Measurements from ENCODE around the gene NR5A1.

NR5A1 gene

DNA sequence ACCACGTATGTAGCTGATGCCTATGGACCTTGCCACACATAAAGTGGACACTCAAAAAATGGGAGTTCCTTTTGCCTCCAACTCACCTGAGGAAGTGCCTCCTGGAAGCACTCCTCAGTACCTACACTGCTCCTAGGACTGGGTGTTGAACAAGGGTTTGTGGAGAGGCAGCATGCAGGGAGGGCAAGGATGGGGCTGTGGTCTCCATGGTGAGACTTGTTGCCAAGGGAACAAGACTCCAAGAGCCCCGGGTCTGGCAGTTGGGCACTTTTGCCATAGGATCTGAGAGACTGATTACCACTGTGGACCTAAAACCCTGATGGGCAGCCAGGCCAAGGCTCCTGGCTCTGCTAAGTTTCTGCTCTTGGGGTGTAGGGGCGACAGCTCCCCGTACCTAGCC is 6.9 kb upstream of the NR5A1 start:
- H3K4me1 ChIP-seq (ENCODE audit: control insufficient read depth, insufficient read depth, low read length) = no peaks in the 10 kb centered on the region
- peaks cover 0 to 3% of the 10 kb centered on the region in 2 experiments; a peak in 1 of 3 replicates for H3K36me3 ChIP-seq (ENCODE audit: control insufficient read depth in 2 of 2, insufficient read depth in 1 of 2, low read length in 2 of 2)
- ChIA-PET POLR2A (no interaction called here), CTCF (interaction anchor here (0.7 to 1.1 kb wide), 3 partner anchors 22 to 114 kb away, joined by 3 to 5 read pairs (median 3); no protein-coding TSS in a partner anchor)
- no peak for TF ChIP-seq ZNF223 (tag by site-specific recombination; IDR thresholded peaks at IDR 0.05)
- peak; percentile 54; the same call in 1 of the 2 replicates for TF ChIP-seq MYNN (tag by site-specific recombination; IDR thresholded peaks at IDR 0.05; ENCODE audit: borderline replicate concordance)
- H3K27ac ChIP-seq (ENCODE audit: extremely low read depth, low read depth, low read length) = no peak overlapping the region
- no peaks in the 10 kb centered on the region for H3K9me3 ChIP-seq (ENCODE audit: control insufficient read depth, insufficient read depth, low read depth, low read length)
- H3K4me3 ChIP-seq (ENCODE audit: low read depth, low read length) = no peak overlapping the region

DNA sequence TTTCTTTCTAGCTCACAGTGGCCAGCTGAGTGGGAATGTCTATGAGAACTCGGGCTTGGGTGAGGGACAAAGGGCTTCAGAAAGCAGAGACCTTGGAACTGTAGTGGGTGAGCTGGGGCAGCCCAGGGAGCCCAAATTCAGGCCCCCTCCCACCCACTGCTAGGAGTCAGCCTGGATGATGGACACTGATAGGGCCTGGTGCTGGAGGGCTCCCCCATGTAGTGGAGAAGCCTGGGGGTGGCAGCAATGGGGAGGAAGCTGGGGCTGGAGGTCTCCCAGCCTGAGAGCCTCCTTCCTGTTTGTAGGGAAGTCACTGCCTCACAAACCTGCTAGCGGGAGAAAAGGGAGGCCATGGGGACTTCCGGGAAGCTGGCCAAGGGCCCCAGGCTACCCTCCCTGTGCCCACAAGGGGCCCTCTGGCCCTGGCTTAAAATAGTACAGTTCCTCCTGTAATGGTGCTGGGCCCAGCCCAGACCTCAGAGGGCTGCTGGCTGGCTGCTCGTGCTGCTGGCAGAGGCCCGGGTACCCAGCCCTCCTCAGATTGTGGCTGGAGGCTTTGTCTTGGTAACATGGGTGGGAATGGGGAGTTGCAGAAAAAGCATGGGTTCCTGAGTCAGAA is 6.3 kb upstream of the NR5A1 start:
- no peaks in the 10 kb centered on the region for H3K9me3 ChIP-seq (ENCODE audit: control insufficient read depth, insufficient read depth, low read depth, low read length)
- TF ChIP-seq, protein P1, sequence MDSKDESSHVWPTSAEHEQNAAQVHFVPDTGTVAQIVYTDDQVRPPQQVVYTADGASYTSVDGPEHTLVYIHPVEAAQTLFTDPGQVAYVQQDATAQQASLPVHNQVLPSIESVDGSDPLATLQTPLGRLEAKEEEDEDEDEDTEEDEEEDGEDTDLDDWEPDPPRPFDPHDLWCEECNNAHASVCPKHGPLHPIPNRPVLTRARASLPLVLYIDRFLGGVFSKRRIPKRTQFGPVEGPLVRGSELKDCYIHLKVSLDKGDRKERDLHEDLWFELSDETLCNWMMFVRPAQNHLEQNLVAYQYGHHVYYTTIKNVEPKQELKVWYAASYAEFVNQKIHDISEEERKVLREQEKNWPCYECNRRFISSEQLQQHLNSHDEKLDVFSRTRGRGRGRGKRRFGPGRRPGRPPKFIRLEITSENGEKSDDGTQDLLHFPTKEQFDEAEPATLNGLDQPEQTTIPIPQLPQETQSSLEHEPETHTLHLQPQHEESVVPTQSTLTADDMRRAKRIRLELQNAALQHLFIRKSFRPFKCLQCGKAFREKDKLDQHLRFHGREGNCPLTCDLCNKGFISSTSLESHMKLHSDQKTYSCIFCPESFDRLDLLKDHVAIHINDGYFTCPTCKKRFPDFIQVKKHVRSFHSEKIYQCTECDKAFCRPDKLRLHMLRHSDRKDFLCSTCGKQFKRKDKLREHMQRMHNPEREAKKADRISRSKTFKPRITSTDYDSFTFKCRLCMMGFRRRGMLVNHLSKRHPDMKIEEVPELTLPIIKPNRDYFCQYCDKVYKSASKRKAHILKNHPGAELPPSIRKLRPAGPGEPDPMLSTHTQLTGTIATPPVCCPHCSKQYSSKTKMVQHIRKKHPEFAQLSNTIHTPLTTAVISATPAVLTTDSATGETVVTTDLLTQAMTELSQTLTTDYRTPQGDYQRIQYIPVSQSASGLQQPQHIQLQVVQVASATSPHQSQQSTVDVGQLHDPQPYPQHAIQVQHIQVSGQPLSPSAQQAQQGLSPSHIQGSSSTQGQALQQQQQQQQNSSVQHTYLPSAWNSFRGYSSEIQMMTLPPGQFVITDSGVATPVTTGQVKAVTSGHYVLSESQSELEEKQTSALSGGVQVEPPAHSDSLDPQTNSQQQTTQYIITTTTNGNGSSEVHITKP (tag by site-specific recombination; IDR thresholded peaks at IDR 0.05) = peak; percentile 97
- no peak for TF ChIP-seq ZFP41 (tag by site-specific recombination; IDR thresholded peaks at IDR 0.05; ENCODE audit: borderline replicate concordance)
- no peak for TF ChIP-seq ZNF133 (tag by site-specific recombination; IDR thresholded peaks at IDR 0.05)
- no peak for TF ChIP-seq ZNF473 (tag by site-specific recombination; IDR thresholded peaks at IDR 0.05)
- no peak for TF ChIP-seq ZNF791 (tag by site-specific recombination; IDR thresholded peaks at IDR 0.05)
- TF ChIP-seq GLIS2 (tag by site-specific recombination; IDR thresholded peaks at IDR 0.05) = no peak
- TF ChIP-seq, protein P2, sequence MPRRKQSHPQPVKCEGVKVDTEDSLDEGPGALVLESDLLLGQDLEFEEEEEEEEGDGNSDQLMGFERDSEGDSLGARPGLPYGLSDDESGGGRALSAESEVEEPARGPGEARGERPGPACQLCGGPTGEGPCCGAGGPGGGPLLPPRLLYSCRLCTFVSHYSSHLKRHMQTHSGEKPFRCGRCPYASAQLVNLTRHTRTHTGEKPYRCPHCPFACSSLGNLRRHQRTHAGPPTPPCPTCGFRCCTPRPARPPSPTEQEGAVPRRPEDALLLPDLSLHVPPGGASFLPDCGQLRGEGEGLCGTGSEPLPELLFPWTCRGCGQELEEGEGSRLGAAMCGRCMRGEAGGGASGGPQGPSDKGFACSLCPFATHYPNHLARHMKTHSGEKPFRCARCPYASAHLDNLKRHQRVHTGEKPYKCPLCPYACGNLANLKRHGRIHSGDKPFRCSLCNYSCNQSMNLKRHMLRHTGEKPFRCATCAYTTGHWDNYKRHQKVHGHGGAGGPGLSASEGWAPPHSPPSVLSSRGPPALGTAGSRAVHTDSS (tag by site-specific recombination; IDR thresholded peaks at IDR 0.05) = no peak
- no peak for TF ChIP-seq ZNF366 (tag by site-specific recombination; conservative IDR thresholded peaks at IDR 0.05)
- no peak for TF ChIP-seq RBAK (tag by site-specific recombination; IDR thresholded peaks at IDR 0.05)
- TF ChIP-seq, protein P3, sequence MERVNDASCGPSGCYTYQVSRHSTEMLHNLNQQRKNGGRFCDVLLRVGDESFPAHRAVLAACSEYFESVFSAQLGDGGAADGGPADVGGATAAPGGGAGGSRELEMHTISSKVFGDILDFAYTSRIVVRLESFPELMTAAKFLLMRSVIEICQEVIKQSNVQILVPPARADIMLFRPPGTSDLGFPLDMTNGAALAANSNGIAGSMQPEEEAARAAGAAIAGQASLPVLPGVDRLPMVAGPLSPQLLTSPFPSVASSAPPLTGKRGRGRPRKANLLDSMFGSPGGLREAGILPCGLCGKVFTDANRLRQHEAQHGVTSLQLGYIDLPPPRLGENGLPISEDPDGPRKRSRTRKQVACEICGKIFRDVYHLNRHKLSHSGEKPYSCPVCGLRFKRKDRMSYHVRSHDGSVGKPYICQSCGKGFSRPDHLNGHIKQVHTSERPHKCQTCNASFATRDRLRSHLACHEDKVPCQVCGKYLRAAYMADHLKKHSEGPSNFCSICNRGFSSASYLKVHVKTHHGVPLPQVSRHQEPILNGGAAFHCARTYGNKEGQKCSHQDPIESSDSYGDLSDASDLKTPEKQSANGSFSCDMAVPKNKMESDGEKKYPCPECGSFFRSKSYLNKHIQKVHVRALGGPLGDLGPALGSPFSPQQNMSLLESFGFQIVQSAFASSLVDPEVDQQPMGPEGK (tag by site-specific recombination; IDR thresholded peaks at IDR 0.05) = no peak
- TF ChIP-seq, protein P4, sequence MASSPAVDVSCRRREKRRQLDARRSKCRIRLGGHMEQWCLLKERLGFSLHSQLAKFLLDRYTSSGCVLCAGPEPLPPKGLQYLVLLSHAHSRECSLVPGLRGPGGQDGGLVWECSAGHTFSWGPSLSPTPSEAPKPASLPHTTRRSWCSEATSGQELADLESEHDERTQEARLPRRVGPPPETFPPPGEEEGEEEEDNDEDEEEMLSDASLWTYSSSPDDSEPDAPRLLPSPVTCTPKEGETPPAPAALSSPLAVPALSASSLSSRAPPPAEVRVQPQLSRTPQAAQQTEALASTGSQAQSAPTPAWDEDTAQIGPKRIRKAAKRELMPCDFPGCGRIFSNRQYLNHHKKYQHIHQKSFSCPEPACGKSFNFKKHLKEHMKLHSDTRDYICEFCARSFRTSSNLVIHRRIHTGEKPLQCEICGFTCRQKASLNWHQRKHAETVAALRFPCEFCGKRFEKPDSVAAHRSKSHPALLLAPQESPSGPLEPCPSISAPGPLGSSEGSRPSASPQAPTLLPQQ (tag by site-specific recombination; IDR thresholded peaks at IDR 0.05) = 0 out of 2 replicates have a peak, but pooled peaks have one; percentile 42
- TF ChIP-seq, protein P5, sequence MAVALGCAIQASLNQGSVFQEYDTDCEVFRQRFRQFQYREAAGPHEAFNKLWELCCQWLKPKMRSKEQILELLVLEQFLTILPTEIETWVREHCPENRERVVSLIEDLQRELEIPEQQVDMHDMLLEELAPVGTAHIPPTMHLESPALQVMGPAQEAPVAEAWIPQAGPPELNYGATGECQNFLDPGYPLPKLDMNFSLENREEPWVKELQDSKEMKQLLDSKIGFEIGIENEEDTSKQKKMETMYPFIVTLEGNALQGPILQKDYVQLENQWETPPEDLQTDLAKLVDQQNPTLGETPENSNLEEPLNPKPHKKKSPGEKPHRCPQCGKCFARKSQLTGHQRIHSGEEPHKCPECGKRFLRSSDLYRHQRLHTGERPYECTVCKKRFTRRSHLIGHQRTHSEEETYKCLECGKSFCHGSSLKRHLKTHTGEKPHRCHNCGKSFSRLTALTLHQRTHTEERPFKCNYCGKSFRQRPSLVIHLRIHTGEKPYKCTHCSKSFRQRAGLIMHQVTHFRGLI (tag by site-specific recombination; IDR thresholded peaks at IDR 0.05) = 0 out of 2 replicates have a peak, but pooled peaks have one; percentile 24
- TF ChIP-seq ZNF701 (tag by site-specific recombination; IDR thresholded peaks at IDR 0.05) = no peak
- TF ChIP-seq, protein P6, sequence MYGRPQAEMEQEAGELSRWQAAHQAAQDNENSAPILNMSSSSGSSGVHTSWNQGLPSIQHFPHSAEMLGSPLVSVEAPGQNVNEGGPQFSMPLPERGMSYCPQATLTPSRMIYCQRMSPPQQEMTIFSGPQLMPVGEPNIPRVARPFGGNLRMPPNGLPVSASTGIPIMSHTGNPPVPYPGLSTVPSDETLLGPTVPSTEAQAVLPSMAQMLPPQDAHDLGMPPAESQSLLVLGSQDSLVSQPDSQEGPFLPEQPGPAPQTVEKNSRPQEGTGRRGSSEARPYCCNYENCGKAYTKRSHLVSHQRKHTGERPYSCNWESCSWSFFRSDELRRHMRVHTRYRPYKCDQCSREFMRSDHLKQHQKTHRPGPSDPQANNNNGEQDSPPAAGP (tag by site-specific recombination; IDR thresholded peaks at IDR 0.05) = no peak
- TF ChIP-seq ZIC2 (tag by site-specific recombination; IDR thresholded peaks at IDR 0.05) = peak; percentile 26; the same call in 1 of the 2 replicates
- TF ChIP-seq YY1 (tag by site-specific recombination; IDR thresholded peaks at IDR 0.05) = no peak
- no peak for TF ChIP-seq ZNF146 (tag by site-specific recombination; IDR thresholded peaks at IDR 0.05)
- no peaks in the 10 kb centered on the region for H3K36me3 ChIP-seq (ENCODE audit: control insufficient read depth in 2 of 2, insufficient read depth in 1 of 2, low read length in 2 of 2)
- no peak overlapping the region for H3K27ac ChIP-seq (ENCODE audit: extremely low read depth, low read depth, low read length)
- ChIA-PET POLR2A (no interaction called here), CTCF (interaction anchor here (1.0 to 1.1 kb wide), 2 partner anchors 23 to 24 kb away, joined by 3 to 5 read pairs; no protein-coding TSS in a partner anchor)
- no peaks in the 10 kb centered on the region for H3K4me1 ChIP-seq (ENCODE audit: control insufficient read depth, insufficient read depth, low read length)
- H3K4me3 ChIP-seq (ENCODE audit: low read depth, low read length) = no peak overlapping the region
